GM12872 (cell line): Measurements from ENCODE around the gene FCAMR.

ENCODE experiments used
- CTCF ChIP-seq: IDR thresholded peaks from 3 replicates; pipeline ENCODE4 v1.5.1; 2011; ENCODE audit warnings: low read depth, mild to moderate bottlenecking, low read length, moderate library complexity; ENCODE audit not compliant: insufficient read depth

FCAMR gene

GRCh38 chr1:206970446-206970845, at the start of gene FCAMR:
FCAMR (minus strand) TSS chr1:206970460; CDS start chr1:206970125, 335 bp downstream.
- no peak for TF ChIP-seq CTCF

GRCh38 chr1:207019661-207020060, 49.4 kb upstream of the FCAMR start:
- no peak for TF ChIP-seq CTCF

GRCh38 chr1:207019161-207019560, 48.9 kb upstream of the FCAMR start:
- TF ChIP-seq CTCF: no peak

GRCh38 chr1:207018707-207019106, 48.4 kb upstream of the FCAMR start:
- TF ChIP-seq CTCF: no peak

- TF ChIP-seq CTCF: no peak
These were observed 47.6 kb upstream of the FCAMR start for GRCh38 chr1:207017615-207018559.

GRCh38 chr1:207015791-207016190, 45.5 kb upstream of the FCAMR start:
- TF ChIP-seq CTCF: no peak

GRCh38 chr1:207014728-207015127, 44.5 kb upstream of the FCAMR start:
- no peak for TF ChIP-seq CTCF
